HG02798 (cell line): ENCODE measurements around the gene PLK3.
A peak's percentile ranks its signal among the peaks of the same experiment; 100 is the strongest.
"Not testable (repeated sequence)": the region's sequence is repeated elsewhere in the genome, so short reads cannot be mapped to it uniquely, and the experiment has no call there.

ENCODE experiments used
- ATAC-seq: cut with Tn5 transposase; IDR thresholded peaks from one replicate; pipeline ENCODE4 v1.9.1; 2021; ENCODE audit warnings: mild to moderate bottlenecking; ENCODE audit not compliant: unreplicated experiment, poor library complexity

PLK3 gene

GRCh38 chr1:44808063-44808937 lies 8.1 kb downstream of the PLK3 start, which contains the start of gene BTBD19:
TSS of gene BTBD19 (plus strand) at chr1:44808523. CDS start at chr1:44808821, 298 bp downstream.
- peak; percentile 32 for ATAC-seq

DNA sequence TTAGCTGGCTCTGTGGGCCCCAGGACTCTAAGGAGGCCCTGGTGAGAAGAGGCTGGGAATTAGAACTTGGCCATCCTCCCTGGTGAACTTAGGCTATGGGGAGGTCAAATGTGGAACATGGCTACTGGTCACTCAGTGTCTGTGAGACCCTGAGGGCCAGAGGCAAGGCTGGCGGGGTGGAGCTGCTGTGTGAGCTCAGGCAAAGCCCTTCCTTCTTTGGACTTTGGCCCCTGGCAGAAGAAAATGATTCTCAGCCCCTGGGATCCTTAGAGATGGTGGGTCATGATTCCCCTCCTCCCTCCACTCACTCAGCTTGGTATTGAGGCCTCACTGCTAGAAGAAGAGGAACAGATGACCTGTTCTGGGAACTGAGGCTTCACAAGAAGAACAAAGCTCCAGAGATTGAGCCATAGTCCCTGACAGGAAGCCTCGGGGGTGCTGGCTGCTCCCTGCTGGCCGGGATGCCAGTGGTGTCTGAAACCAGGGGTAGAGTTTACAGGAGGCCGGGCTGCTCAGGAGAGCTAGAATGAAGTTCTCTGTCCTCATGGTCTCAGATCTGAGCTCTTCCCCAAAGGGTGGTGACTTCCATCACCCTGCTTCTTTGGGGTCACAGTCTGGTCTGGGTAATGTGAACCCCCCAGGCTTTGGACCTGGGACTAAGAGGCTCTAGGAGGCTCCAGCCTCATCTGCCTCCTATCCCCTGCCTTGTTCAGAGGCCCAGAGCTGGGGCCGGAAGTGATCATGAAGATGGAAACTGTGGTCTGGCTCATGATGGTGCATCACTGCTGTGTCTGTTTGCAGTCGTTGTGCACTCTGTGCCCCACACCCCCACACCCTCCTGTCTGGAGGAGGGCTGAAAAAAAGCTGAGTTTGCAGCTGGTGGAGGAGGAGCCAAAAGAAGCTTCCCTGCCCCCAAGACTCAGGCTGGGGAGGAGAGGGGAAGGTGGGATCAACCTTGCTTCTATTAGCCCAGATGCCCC lies 9.1 kb downstream of the PLK3 start:
- peak; percentile 47 for ATAC-seq

- ATAC-seq: no peak
Measured at GRCh38 chr1:44810101-44810761, 10.1 kb downstream of the PLK3 start.

GRCh38 chr1:44810762-44811105 lies 10.6 kb downstream of the PLK3 start:
- not testable (repeated sequence) for ATAC-seq

DNA sequence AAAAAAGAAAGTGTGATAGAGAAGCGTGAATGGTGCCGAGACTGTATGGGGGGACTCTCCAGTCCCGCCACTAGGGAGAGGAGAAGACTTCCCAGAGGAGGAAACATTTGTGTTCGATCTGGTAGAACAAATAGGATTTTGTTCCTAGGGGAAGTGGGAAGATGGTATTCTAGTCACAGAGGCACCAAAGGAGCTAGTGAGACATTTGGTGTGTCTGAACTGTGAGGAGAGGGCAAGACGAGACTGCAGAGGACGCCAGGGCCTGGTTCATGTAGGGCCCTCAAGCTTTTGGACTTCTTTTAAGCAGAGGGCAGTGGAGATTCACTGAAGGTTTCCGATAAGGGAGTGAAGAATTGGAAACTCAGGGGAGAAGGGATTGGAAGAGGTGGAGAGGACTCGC lies 11.1 kb downstream of the PLK3 start:
- ATAC-seq: no peak

DNA sequence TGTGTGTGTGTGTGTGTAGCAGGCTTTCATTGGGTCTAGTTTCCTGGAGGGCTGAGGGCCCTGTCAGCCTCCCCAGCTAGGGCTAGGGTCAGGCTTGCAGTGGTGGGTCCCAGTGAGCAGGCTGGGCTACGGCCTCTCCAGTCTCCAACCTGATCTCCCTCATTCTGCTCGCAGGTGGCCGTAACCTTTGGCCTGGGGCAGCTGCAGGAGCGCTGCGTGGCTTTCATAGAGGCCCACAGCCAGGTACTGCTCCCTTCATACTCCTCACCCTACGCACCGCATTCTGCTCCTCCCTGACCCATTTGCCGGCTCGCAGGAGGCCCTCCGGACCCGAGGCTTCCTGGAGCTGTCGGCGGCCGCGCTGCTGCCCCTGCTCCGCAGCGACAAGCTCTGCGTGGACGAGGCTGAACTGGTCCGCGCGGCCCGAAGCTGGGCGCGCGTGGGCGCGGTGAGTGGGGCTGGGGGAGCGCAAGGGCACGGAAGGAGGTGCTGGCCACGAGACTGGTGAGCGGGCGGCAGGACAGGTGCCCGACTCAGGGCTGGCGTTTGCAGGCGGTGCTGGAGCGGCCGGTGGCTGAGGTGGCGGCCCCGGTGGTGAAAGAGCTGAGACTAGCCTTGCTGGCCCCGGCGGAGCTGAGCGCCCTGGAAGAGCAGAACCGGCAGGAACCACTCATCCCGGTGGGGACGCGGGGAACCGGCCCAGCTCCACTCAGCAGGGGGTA lies 12.8 kb downstream of the PLK3 start:
- ATAC-seq: no peak

GRCh38 chr1:44815926-44816325 lies 15.7 kb downstream of the PLK3 start:
- ATAC-seq: not testable (repeated sequence)

GRCh38 chr1:44817307-44817706 lies 17.1 kb downstream of the PLK3 start:
- no peak for ATAC-seq

GRCh38 chr1:44817771-44818495 lies 17.8 kb downstream of the PLK3 start:
- no peak for ATAC-seq

DNA sequence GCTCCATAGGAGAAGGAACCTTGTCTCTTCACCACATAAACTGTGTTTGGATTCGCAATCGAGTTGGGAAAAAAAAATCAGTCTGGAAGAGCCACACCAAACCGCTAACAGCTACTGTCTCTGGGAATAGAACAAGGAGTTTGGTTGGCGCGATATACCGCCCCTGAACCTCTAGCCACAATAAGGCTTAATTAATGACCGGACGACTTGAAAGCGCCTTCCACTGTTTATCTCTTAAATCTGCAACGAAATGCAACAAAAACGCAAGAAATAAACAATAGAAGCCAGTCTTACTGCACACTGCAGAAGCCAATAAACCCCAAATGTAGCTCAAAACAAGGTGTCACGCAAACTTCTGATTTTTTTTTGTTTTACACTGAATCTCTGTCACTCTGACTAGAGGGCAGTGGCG lies 19.0 kb downstream of the PLK3 start:
- ATAC-seq: no peak

- peak; percentile 83 for ATAC-seq
Measured at GRCh38 chr1:44819608-44820327, 19.6 kb downstream of the PLK3 start.

- peak; percentile 16 for ATAC-seq
Measured at GRCh38 chr1:44820328-44821239, 20.4 kb downstream of the PLK3 start.

- no peak for ATAC-seq
Measured at GRCh38 chr1:44821240-44821715, 21.1 kb downstream of the PLK3 start.

- no peak for ATAC-seq
Measured at GRCh38 chr1:44822131-44822701, 22.0 kb downstream of the PLK3 start.

- ATAC-seq: no peak
Measured at GRCh38 chr1:44822981-44823451, 22.8 kb downstream of the PLK3 start.

- ATAC-seq: not testable (repeated sequence)
Measured at GRCh38 chr1:44824392-44824791, 24.2 kb downstream of the PLK3 start.
